CD4-positive, alpha-beta T cell treated with Interferon alpha-2 for 1 hour (primary cell): Measurements from ENCODE around the gene RSPRY1.
"Not testable (repeated sequence)": the region's sequence is repeated elsewhere in the genome, so short reads cannot be mapped to it uniquely, and the experiment has no call there.

ENCODE experiments used
- DNase-seq, 2 donors: peaks; one replicate each; pipeline ENCODE4 v3.0.0-alpha.2; 2020 to 2022

The RSPRY1 gene

GRCh38 chr16:57257455-57258070 lies 71.4 kb downstream of the RSPRY1 start:
- no peak for DNase-seq

- DNase-seq: no peak
Observed at GRCh38 chr16:57258226-57258909, 72.2 kb downstream of the RSPRY1 start.

GRCh38 chr16:57258910-57259475 lies 72.9 kb downstream of the RSPRY1 start:
- DNase-seq: no peak

- peak in 1 of 2 donors; percentile 14 for DNase-seq
Observed at GRCh38 chr16:57260294-57260929, 74.3 kb downstream of the RSPRY1 start.

- no peak for DNase-seq
Observed at GRCh38 chr16:57261806-57262205, 75.7 kb downstream of the RSPRY1 start.

GRCh38 chr16:57262841-57263540 lies 76.9 kb downstream of the RSPRY1 start:
- DNase-seq: no peak

- no peak for DNase-seq
Observed at GRCh38 chr16:57263541-57264351, 77.6 kb downstream of the RSPRY1 start.

- no peak for DNase-seq
Observed at GRCh38 chr16:57264381-57264780, 78.3 kb downstream of the RSPRY1 start.

- DNase-seq: no peak
Observed at GRCh38 chr16:57264950-57265371, 78.8 kb downstream of the RSPRY1 start.

- no peak for DNase-seq
Observed at GRCh38 chr16:57265850-57266530, 79.9 kb downstream of the RSPRY1 start.

- peak in 1 of 2 donors; percentile 38 for DNase-seq
Observed at GRCh38 chr16:57266531-57267260, 80.6 kb downstream of the RSPRY1 start.

GRCh38 chr16:57267343-57267742 lies 81.2 kb downstream of the RSPRY1 start:
- not testable (repeated sequence) for DNase-seq

GRCh38 chr16:57268804-57269800 lies 83.0 kb downstream of the RSPRY1 start:
- DNase-seq: no peak

GRCh38 chr16:57270221-57271062 lies 84.3 kb downstream of the RSPRY1 start:
- DNase-seq: no peak

GRCh38 chr16:57271063-57271345 lies 84.9 kb downstream of the RSPRY1 start:
- no peak for DNase-seq

- no peak for DNase-seq
Observed at GRCh38 chr16:57271867-57272495, 85.9 kb downstream of the RSPRY1 start.

GRCh38 chr16:57273359-57273758 lies 87.2 kb downstream of the RSPRY1 start:
- no peak for DNase-seq

- DNase-seq: no peak
Observed at GRCh38 chr16:57273826-57274225, 87.7 kb downstream of the RSPRY1 start.
